Gastrocnemius medialis (tissue), 4 donors: Measurements from ENCODE around the gene TMEM131L. TPM values are rescaled to one million over a fixed set of nuclear protein-coding genes. Genes with fewer than 3 reads are reported as not detected.

Experiments
- ATAC-seq, 2 donors: fragments of 150-250 bp; one replicate each; pipeline ENCODE4 v1.9.1; 2016
- DNase-seq, 2 donors: peaks; one replicate each; pipeline ENCODE4 v3.0.0-alpha.2; 2019
- H3K27ac ChIP-seq, 4 donors: fragments of 200-600 bp; sonication (generic); 1 replicate in 1 of 4; 2 replicates in 3 of 4; pipeline ENCODE4 v1.5.1; 2016 to 2018; ENCODE audit warnings: mild to moderate bottlenecking in 2 of 4, moderate library complexity in 1 of 4
- H3K27me3 ChIP-seq, 3 donors: fragments of 200-600 bp; sonication (generic) in 2 of 3; 1 replicate in 1 of 3; 2 replicates in 2 of 3; pipeline versions ENCODE4 v1.5.1 to v1.6.0; 2016 to 2019; ENCODE audit warnings: mild to moderate bottlenecking in 1 of 3, moderate library complexity in 1 of 3
- H3K36me3 ChIP-seq, 2 donors: fragments of 200-600 bp; sonication (generic) in 1 of 2; one replicate each; pipeline ENCODE4 v1.5.1; 2017 to 2018
- H3K4me1 ChIP-seq, 2 donors: fragments of 200-600 bp; sonication (generic) in 1 of 2; one replicate each; pipeline ENCODE4 v1.5.1; 2016 to 2017; ENCODE audit warnings: mild to moderate bottlenecking in 2 of 2
- H3K4me3 ChIP-seq, 4 donors: fragments of 200-600 bp; sonication (generic) in 3 of 4; 1 replicate in 1 of 4; 2 replicates in 3 of 4; pipeline ENCODE4 v1.5.1; 2016 to 2019; ENCODE audit warnings: mild to moderate bottlenecking in 2 of 4
- H3K9me3 ChIP-seq, 3 donors: fragments of 200-600 bp; sonication (generic) in 2 of 3; 1 replicate in 1 of 3; 2 replicates in 2 of 3; pipeline ENCODE4 v1.5.1; 2016 to 2019
- POLR2A ChIP-seq, 2 donors: fragments of 450-650 bp; IDR thresholded peaks; one replicate each; pipeline ENCODE4 v1.6.1; 2017; ENCODE audit warnings: antibody characterized with exemption in 2 of 2, mild to moderate bottlenecking in 2 of 2, moderate library complexity in 2 of 2
- in situ Hi-C, 4 donors: fragments of 200-750 bp; cut with MboI; loops; one replicate each; pipeline versions ENCODE4 v1.15.0 to v1.8.0; 2017; ENCODE audit warnings: low sequenced_read_pairs in 4 of 4
- intact Hi-C: fragments of 100-400 bp; cut with DNase I; formaldehyde crosslinking; loops from one replicate; pipeline ENCODE4 v1.15.1; 2023; ENCODE audit warnings: low total_unique reads
- total RNA-seq, 4 donors: library from RNA; depleted of rRNA; stranded (reverse); fragments of >200 nt; gene quantifications; one replicate each; pipeline versions ENCODE4 v1.1.0 to v1.2.3, GENCODE V29; 2016
- TF ChIP-seq, protein P1 (sequence below), 5 experiments: fragments of 450-650 bp in 3 of 5; fragments of 200-600 bp in 2 of 5; sonication (generic) in 2 of 5; IDR thresholded peaks in 4 of 5; conservative IDR thresholded peaks in 1 of 5; 1 replicate in 4 of 5; 2 replicates in 1 of 5; pipeline ENCODE4 v1.5.1; 2016 to 2019; ENCODE audit warnings: antibody characterized with exemption in 5 of 5, mild to moderate bottlenecking in 3 of 5, moderate library complexity in 3 of 5

Gene TMEM131L
- total RNA-seq, 4 donors from 2014 or later = 4.6 to 21.4 (median 9.5) TPM

DNA sequence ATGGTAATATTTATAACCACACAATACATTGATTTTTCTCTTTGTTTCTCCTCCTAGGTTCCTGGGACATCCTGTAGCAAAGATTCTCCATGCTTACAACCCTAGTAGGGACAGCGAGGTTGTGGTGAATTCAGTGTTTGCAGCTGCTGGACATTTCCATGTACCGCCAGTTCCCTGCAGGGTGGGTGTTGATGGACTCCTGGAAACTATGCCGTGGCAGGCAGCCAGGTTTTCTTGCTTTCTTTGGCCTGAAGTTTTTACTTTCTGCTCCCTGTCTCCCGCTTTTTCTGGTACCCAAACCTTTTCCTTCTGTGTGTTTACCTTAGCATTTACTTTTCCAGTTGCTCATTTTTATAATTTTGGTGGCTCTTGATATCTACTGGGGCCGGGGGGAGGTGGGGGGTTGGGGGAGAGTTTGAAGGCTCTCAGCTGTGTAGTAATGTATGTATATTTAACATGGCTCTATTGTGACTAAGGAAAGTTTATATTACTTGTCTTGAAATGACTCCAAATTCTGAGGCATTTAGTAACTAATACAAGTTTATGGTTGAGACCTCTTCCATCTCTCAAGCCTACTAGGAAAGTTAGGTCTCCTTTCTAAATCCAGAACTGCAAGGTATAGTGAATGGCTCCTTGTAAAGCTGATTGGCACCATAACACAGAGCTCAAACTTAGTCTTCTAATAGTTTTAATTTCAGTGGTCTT, 89.7 kb downstream of the TMEM131L start:
- intact Hi-C loops = no loop called here
- Histone ChIP-seq H3K4me3 (no peak overlapping the region), H3K27ac (peak overlapping the region; percentile 86 to 92 (median 89)), H3K4me1 (peaks cover 31 to 35% of the 10 kb centered on the region in 2 donors), H3K9me3 (no peaks in the 10 kb centered on the region), H3K27me3 (no peaks in the 10 kb centered on the region), H3K36me3 (peaks cover 0 to 4% of the 10 kb centered on the region in 2 donors)
- ATAC-seq = peak; percentile 27 to 41
- peak in 1 of 2 donors; percentile 45 for DNase-seq
- in situ Hi-C loops = no loop called here
- no peak for TF ChIP-seq POLR2A (IDR thresholded peaks at IDR 0.05)
- TF ChIP-seq, protein P1, sequence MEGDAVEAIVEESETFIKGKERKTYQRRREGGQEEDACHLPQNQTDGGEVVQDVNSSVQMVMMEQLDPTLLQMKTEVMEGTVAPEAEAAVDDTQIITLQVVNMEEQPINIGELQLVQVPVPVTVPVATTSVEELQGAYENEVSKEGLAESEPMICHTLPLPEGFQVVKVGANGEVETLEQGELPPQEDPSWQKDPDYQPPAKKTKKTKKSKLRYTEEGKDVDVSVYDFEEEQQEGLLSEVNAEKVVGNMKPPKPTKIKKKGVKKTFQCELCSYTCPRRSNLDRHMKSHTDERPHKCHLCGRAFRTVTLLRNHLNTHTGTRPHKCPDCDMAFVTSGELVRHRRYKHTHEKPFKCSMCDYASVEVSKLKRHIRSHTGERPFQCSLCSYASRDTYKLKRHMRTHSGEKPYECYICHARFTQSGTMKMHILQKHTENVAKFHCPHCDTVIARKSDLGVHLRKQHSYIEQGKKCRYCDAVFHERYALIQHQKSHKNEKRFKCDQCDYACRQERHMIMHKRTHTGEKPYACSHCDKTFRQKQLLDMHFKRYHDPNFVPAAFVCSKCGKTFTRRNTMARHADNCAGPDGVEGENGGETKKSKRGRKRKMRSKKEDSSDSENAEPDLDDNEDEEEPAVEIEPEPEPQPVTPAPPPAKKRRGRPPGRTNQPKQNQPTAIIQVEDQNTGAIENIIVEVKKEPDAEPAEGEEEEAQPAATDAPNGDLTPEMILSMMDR (IDR thresholded peaks at IDR 0.05 in 4 of 5, conservative IDR thresholded peaks at IDR 0.05 in 1 of 5) = no peak

DNA sequence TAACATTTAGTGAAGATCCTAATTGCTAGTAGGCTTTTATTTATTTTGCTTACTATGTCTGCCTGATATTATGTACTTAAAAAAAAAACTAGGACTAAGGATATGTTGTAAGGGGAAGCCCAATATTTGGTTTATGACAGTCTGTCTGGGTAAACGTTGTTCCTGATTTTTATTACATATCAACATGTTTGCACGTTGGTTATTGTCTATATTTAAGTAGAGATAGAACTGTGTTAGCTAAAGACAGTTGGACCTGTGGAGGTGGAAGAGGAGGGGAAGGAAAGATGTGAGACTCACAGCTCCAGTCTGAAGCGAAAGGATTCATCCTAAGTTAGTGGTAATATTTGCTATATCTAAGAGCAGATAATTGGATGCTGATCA, 90.3 kb downstream of the TMEM131L start:
- no peak for TF ChIP-seq POLR2A (IDR thresholded peaks at IDR 0.05)
- TF ChIP-seq, protein P1 (IDR thresholded peaks at IDR 0.05 in 4 of 5, conservative IDR thresholded peaks at IDR 0.05 in 1 of 5) = no peak
- in situ Hi-C loops (no loop called here), intact Hi-C loops (no loop called here)
- Histone ChIP-seq H3K9me3 (no peaks in the 10 kb centered on the region), H3K4me1 (peaks cover 31 to 35% of the 10 kb centered on the region in 2 donors), H3K4me3 (no peak overlapping the region), H3K27ac (peak overlapping the region; percentile 86 to 92 (median 89)), H3K27me3 (no peaks in the 10 kb centered on the region), H3K36me3 (peaks cover 0 to 9% of the 10 kb centered on the region in 2 donors)
- ATAC-seq = no peak
- no peak for DNase-seq

DNA sequence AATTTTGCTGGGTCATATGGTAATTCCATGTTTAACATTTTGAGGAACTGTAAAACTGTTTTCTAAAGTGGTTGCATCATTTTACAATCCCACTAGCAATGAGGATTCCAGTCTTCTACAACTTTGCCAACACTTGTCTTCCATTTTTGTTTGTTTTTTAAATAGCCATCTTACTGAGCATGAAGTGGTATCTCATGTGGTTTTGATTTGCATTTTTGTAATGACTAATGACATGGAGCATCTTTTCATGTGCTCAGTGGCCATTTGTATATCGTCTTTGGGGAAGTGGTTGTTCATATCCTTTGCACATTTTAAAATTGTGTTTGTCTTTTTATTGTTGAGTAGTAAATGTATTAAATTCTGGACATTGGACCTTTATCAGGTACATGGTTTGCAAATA, 94.7 kb downstream of the TMEM131L start:
- intact Hi-C loops = loop anchor here (5.0 kb wide), 1 partner anchor 74 kb away; no protein-coding TSS in a partner anchor
- Histone ChIP-seq H3K4me3 (no peak overlapping the region), H3K27ac (peak overlapping the region in 1 of 4 donors; percentile 20), H3K9me3 (no peaks in the 10 kb centered on the region), H3K27me3 (no peaks in the 10 kb centered on the region), H3K36me3 (peaks cover 0 to 11% of the 10 kb centered on the region in 2 donors), H3K4me1 (peaks cover 12 to 24% of the 10 kb centered on the region in 2 donors)
- ATAC-seq (no peak), DNase-seq (no peak)
- in situ Hi-C loops = no loop called here
- TF ChIP-seq, protein P1 (IDR thresholded peaks at IDR 0.05 in 4 of 5, conservative IDR thresholded peaks at IDR 0.05 in 1 of 5) = no peak
- no peak for TF ChIP-seq POLR2A (IDR thresholded peaks at IDR 0.05)

DNA sequence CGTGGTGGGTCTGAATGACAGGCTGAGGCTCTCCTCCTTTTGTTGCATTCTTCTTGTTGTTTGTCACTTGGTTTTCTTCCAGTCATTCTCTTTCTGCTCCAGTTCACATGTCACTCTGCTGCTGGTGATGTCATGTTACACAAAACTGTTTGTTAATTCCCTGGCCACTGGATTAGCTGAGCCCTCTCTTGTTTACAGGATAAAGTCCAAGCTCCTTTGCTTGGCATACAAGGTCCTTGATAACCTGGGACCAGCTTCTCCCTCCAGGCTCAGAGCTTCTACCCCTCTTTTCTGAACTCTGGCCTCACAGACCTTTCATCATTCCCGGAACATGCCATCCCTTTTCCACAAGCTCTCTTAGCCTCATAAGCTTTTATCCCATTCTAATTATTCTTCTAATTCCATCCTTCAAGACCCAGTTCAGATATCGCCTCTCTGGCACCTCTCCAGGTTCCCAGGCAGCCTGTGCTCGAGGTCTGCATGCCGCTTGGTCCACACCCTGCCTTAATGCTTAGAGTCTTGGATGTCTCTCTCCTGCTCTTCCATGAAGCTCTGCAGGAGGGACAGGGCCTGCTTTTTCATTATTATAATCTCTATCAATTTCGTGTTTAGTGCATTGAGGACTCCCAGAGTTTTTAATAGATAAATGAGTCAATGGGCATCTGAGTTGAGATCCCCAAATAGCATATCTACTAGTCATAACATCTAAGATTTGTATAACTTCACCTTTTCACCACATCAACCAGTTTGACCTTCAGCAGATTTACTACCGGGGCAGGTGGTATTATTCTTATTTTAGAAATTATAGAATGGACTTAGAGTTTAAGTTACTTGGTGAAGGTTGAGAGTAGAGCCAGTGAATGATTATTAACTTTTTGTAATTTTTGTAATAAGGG, 98.7 kb downstream of the TMEM131L start:
- peaks cover 46 to 51% of the 10 kb centered on the region in 2 donors for H3K4me1 ChIP-seq
- H3K9me3 ChIP-seq = no peaks in the 10 kb centered on the region
- no peaks in the 10 kb centered on the region for H3K27me3 ChIP-seq
- in situ Hi-C loops = no loop called here
- peak overlapping the region; percentile 83 to 94 (median 86) for H3K27ac ChIP-seq
- DNase-seq = peak; percentile 45 to 51
- peak; percentile 64 to 93 for ATAC-seq
- intact Hi-C loops = loop anchor here (2.0 to 5.0 kb wide), 2 partner anchors 78 to 98 kb away; partner anchors contain the start of gene TMEM131L
- H3K36me3 ChIP-seq = peaks cover 0 to 11% of the 10 kb centered on the region in 2 donors
- peak overlapping the region in 1 of 4 donors; percentile 24 for H3K4me3 ChIP-seq
- TF ChIP-seq, protein P1 (IDR thresholded peaks at IDR 0.05 in 4 of 5, conservative IDR thresholded peaks at IDR 0.05 in 1 of 5) = no peak
- TF ChIP-seq POLR2A (IDR thresholded peaks at IDR 0.05) = peak; percentile 10 to 25
